Measurements from ENCODE around the gene TYROBP. TPM values are rescaled to one million over a fixed set of nuclear protein-coding genes. Genes with fewer than 3 reads are reported as not detected.
A peak's percentile ranks its signal among the peaks of the same experiment; 100 is the strongest.

Gene TYROBP
- total RNA-seq, 1 donor from 2014 or later: 367 TPM

- TF ChIP-seq CTCF (IDR thresholded peaks at IDR 0.05): no peak
- DNase-seq (no peak), ATAC-seq (no peak)
- H3K27me3 ChIP-seq: peaks cover 46% of the 10 kb centered on the region
- H3K9me3 ChIP-seq: no peaks in the 10 kb centered on the region
- H3K36me3 ChIP-seq: no peaks in the 10 kb centered on the region
- H3K4me1 ChIP-seq: no peaks in the 10 kb centered on the region
- intact Hi-C loops (cut with DNase I): no loop called here
- H3K27ac ChIP-seq: no peak overlapping the region
- H3K4me3 ChIP-seq: no peak overlapping the region
Observed at GRCh38 chr19:35863018-35863417, 45.1 kb downstream of the TYROBP start.

GRCh38 chr19:35862528-35862927 lies 45.6 kb downstream of the TYROBP start:
- ATAC-seq (no peak), DNase-seq (no peak)
- Histone ChIP-seq H3K4me3 (no peak overlapping the region), H3K27me3 (peaks cover 51% of the 10 kb centered on the region), H3K27ac (no peak overlapping the region), H3K9me3 (no peaks in the 10 kb centered on the region), H3K4me1 (no peaks in the 10 kb centered on the region), H3K36me3 (no peaks in the 10 kb centered on the region)
- TF ChIP-seq CTCF (IDR thresholded peaks at IDR 0.05): no peak
- intact Hi-C loops (cut with DNase I): no loop called here

GRCh38 chr19:35861640-35862160 lies 46.4 kb downstream of the TYROBP start:
- no peak for DNase-seq
- Histone ChIP-seq H3K27ac (no peak overlapping the region), H3K4me3 (no peak overlapping the region), H3K36me3 (no peaks in the 10 kb centered on the region), H3K9me3 (no peaks in the 10 kb centered on the region), H3K27me3 (peaks cover 59% of the 10 kb centered on the region), H3K4me1 (peaks cover 5% of the 10 kb centered on the region)
- no peak for ATAC-seq
- TF ChIP-seq CTCF (IDR thresholded peaks at IDR 0.05): no peak
- intact Hi-C loops (cut with DNase I): no loop called here

GRCh38 chr19:35860818-35861639 lies 47.1 kb downstream of the TYROBP start:
- Histone ChIP-seq H3K27ac (no peak overlapping the region), H3K9me3 (no peaks in the 10 kb centered on the region), H3K4me3 (no peak overlapping the region), H3K4me1 (peaks cover 11% of the 10 kb centered on the region), H3K36me3 (no peaks in the 10 kb centered on the region), H3K27me3 (peaks cover 66% of the 10 kb centered on the region)
- ATAC-seq (peak; percentile 46), DNase-seq (no peak)
- intact Hi-C loops (cut with DNase I): no loop called here
- TF ChIP-seq CTCF (IDR thresholded peaks at IDR 0.05): no peak

GRCh38 chr19:35860436-35860817 lies 47.7 kb downstream of the TYROBP start:
- H3K4me3 ChIP-seq: no peak overlapping the region
- no peaks in the 10 kb centered on the region for H3K36me3 ChIP-seq
- H3K9me3 ChIP-seq: no peaks in the 10 kb centered on the region
- no peak for DNase-seq
- ATAC-seq: no peak
- intact Hi-C loops (cut with DNase I): no loop called here
- TF ChIP-seq CTCF (IDR thresholded peaks at IDR 0.05): no peak
- H3K27me3 ChIP-seq: peaks cover 67% of the 10 kb centered on the region
- peaks cover 11% of the 10 kb centered on the region for H3K4me1 ChIP-seq
- no peak overlapping the region for H3K27ac ChIP-seq

Measured in upper lobe of right lung (tissue), 1 donor.